22Rv1 (cell line): ENCODE results near the gene PCSK5.

ENCODE experiments used
- H3K27ac ChIP-seq: fragments of 450-650 bp; 2 replicates; pipeline ENCODE4 v1.5.1; 2017
- ZFX ChIP-seq: fragments of 450-650 bp; IDR thresholded peaks from 2 replicates; pipeline ENCODE4 v1.6.1; 2017; ENCODE audit warnings: antibody characterized with exemption, borderline replicate concordance
- TF ChIP-seq, protein P1 (sequence below): fragments of 450-650 bp; IDR thresholded peaks from 2 replicates; pipeline ENCODE4 v1.5.1; 2017; ENCODE audit warnings: mild to moderate bottlenecking

PCSK5 gene

DNA sequence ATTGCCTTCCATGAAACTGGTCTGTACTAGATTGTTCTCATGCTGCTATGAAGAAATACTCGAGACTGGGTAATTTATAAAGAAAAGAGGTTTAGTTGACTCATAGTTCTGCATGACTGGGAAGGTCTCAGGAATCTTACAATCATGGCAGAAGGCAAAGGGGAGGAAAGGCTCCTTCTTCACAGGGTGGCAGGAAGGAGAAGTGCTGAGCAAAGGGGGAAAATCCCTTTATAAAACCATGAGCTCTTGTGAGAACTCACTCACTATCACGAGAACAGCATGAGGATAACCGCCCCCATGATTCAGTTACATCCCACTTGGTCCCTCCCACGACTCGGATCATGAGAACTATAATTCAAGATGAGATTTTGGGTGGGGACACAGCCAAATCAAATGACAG lies 340.5 kb downstream of the PCSK5 start:
- no peak for TF ChIP-seq ZFX
- TF ChIP-seq, protein P1, sequence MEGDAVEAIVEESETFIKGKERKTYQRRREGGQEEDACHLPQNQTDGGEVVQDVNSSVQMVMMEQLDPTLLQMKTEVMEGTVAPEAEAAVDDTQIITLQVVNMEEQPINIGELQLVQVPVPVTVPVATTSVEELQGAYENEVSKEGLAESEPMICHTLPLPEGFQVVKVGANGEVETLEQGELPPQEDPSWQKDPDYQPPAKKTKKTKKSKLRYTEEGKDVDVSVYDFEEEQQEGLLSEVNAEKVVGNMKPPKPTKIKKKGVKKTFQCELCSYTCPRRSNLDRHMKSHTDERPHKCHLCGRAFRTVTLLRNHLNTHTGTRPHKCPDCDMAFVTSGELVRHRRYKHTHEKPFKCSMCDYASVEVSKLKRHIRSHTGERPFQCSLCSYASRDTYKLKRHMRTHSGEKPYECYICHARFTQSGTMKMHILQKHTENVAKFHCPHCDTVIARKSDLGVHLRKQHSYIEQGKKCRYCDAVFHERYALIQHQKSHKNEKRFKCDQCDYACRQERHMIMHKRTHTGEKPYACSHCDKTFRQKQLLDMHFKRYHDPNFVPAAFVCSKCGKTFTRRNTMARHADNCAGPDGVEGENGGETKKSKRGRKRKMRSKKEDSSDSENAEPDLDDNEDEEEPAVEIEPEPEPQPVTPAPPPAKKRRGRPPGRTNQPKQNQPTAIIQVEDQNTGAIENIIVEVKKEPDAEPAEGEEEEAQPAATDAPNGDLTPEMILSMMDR, result no peak
- H3K27ac ChIP-seq, result no peak overlapping the region

GRCh38 chr9:76232861-76233489 lies 342.5 kb downstream of the PCSK5 start:
- TF ChIP-seq, protein P1, result no peak
- TF ChIP-seq ZFX, result no peak
- no peak overlapping the region for H3K27ac ChIP-seq

GRCh38 chr9:76240578-76240977 lies 350.1 kb downstream of the PCSK5 start:
- TF ChIP-seq, protein P1, result no peak
- no peak for TF ChIP-seq ZFX
- H3K27ac ChIP-seq, result no peak overlapping the region

GRCh38 chr9:76245518-76245917 lies 355.0 kb downstream of the PCSK5 start:
- TF ChIP-seq, protein P1, result no peak
- no peak for TF ChIP-seq ZFX
- no peak overlapping the region for H3K27ac ChIP-seq

- TF ChIP-seq, protein P1, result no peak
- no peak for TF ChIP-seq ZFX
- H3K27ac ChIP-seq, result no peak overlapping the region
These were observed 356.2 kb downstream of the PCSK5 start for GRCh38 chr9:76246680-76247079.

GRCh38 chr9:76247426-76247825 lies 357.0 kb downstream of the PCSK5 start:
- TF ChIP-seq ZFX, result no peak
- TF ChIP-seq, protein P1, result no peak
- no peak overlapping the region for H3K27ac ChIP-seq

- TF ChIP-seq, protein P1, result no peak
- no peak for TF ChIP-seq ZFX
These were observed 358.8 kb downstream of the PCSK5 start for GRCh38 chr9:76249309-76249708.

More at GRCh38 chr9:76249309-76249708, 358.8 kb downstream of the PCSK5 start:
- H3K27ac ChIP-seq, result no peak overlapping the region
